ENCODE data around the gene IL4R.
"Not testable (repeated sequence)": the region's sequence is repeated elsewhere in the genome, so short reads cannot be mapped to it uniquely, and the experiment has no call there.

Gene IL4R

GRCh38 chr16:27315333-27316037 lies 1.7 kb downstream of the IL4R start:
- peak in 4 of 5 donors; percentile 23 to 78 (median 33) for DNase-seq

GRCh38 chr16:27316038-27316680 lies 2.4 kb downstream of the IL4R start:
- peak in 1 of 5 donors; percentile 15 for DNase-seq

- peak in 1 of 5 donors; percentile 16 for DNase-seq
Measured at GRCh38 chr16:27317320-27317719, 3.5 kb downstream of the IL4R start.

GRCh38 chr16:27317738-27318391 lies 4.1 kb downstream of the IL4R start:
- no peak for DNase-seq

GRCh38 chr16:27318392-27319256 lies 4.8 kb downstream of the IL4R start:
- peak in 3 of 5 donors; percentile 13 to 92 (median 33) for DNase-seq

- DNase-seq = peak in 1 of 5 donors; percentile 32
Measured at GRCh38 chr16:27319257-27319965, 5.6 kb downstream of the IL4R start.

- DNase-seq = no peak
Measured at GRCh38 chr16:27320261-27321012, 6.7 kb downstream of the IL4R start.

- no peak for DNase-seq
Measured at GRCh38 chr16:27321013-27321915, 7.5 kb downstream of the IL4R start.

- no peak for DNase-seq
Measured at GRCh38 chr16:27322858-27323780, 9.3 kb downstream of the IL4R start.

GRCh38 chr16:27323781-27324561 lies 10.2 kb downstream of the IL4R start:
- no peak for DNase-seq

- no peak for DNase-seq
Measured at GRCh38 chr16:27324851-27325301, 11.1 kb downstream of the IL4R start.

- no peak for DNase-seq
Measured at GRCh38 chr16:27325736-27326135, 12.0 kb downstream of the IL4R start.

GRCh38 chr16:27326251-27326650 lies 12.5 kb downstream of the IL4R start:
- DNase-seq = no peak

- DNase-seq = peak in 2 of 5 donors; percentile 13 to 72
Measured at GRCh38 chr16:27326738-27327585, 13.2 kb downstream of the IL4R start.

- DNase-seq = no peak
Measured at GRCh38 chr16:27327586-27327915, 13.8 kb downstream of the IL4R start.

- no peak for DNase-seq
Measured at GRCh38 chr16:27328937-27329336, 15.2 kb downstream of the IL4R start.

GRCh38 chr16:27329376-27330079 lies 15.8 kb downstream of the IL4R start:
- DNase-seq = not testable (repeated sequence)
